Suprapubic skin (tissue), 4 donors: ENCODE measurements around the gene GOLGA1. TPM values are rescaled to one million over a fixed set of nuclear protein-coding genes. Genes with fewer than 3 reads are reported as not detected.

Experiments
- DNase-seq, 2 donors: peaks; one replicate each; pipeline ENCODE4 v3.0.0-alpha.2; 2019; ENCODE audit warnings: low spot score in 2 of 2
- H3K27ac ChIP-seq: fragments of 200-600 bp; sonication (generic); one replicate; pipeline ENCODE4 v1.5.1; 2019
- H3K27me3 ChIP-seq: fragments of 200-600 bp; sonication (generic); one replicate; pipeline ENCODE4 v1.5.1; 2019
- H3K36me3 ChIP-seq: fragments of 200-600 bp; sonication (generic); one replicate; pipeline ENCODE4 v1.5.1; 2019
- H3K4me1 ChIP-seq: fragments of 200-600 bp; sonication (generic); one replicate; pipeline ENCODE4 v1.5.1; 2019
- H3K4me3 ChIP-seq: fragments of 200-600 bp; sonication (generic); one replicate; pipeline ENCODE4 v1.5.1; 2019; ENCODE audit warnings: mild to moderate bottlenecking
- H3K9me3 ChIP-seq: fragments of 200-600 bp; sonication (generic); one replicate; pipeline ENCODE4 v1.5.1; 2019
- CTCF ChIP-seq, 2 donors: fragments of 200-600 bp in 1 of 2; fragments of 450-650 bp in 1 of 2; sonication (generic) in 1 of 2; IDR thresholded peaks; one replicate each; pipeline ENCODE4 v1.5.1; 2016 to 2019; ENCODE audit warnings: antibody characterized with exemption in 2 of 2, mild to moderate bottlenecking in 1 of 2, moderate library complexity in 1 of 2
- EP300 ChIP-seq: sonication (generic); formaldehyde crosslinking; IDR thresholded peaks from one replicate; pipeline ENCODE4 v1.6.1; 2017; ENCODE audit warnings: antibody characterized with exemption
- POLR2A ChIP-seq, 2 donors: fragments of 450-650 bp; IDR thresholded peaks; one replicate each; pipeline ENCODE4 v1.6.1; 2017; ENCODE audit warnings: antibody characterized with exemption in 2 of 2, mild to moderate bottlenecking in 2 of 2, moderate library complexity in 2 of 2
- POLR2AphosphoS5 ChIP-seq, 3 donors: sonication (generic); formaldehyde crosslinking; IDR thresholded peaks; one replicate each; pipeline ENCODE4 v1.6.1; 2017; ENCODE audit warnings: antibody characterized with exemption in 3 of 3
- WGBS: methylation state at CpG from one replicate; pipeline ENCODE4 v1.1.5; 2018; 5-methylcytosine and 5-hydroxymethylcytosine counted together
- total RNA-seq, 4 donors: library from RNA; depleted of rRNA; stranded (reverse); fragments of >200 nt; gene quantifications; one replicate each; pipeline ENCODE4 v1.1.0, GENCODE V29; 2016

GOLGA1 gene
- total RNA-seq, 4 donors from 2014 or later, result 20.2 to 47.5 (median 24.5) TPM

- WGBS, result 17% methylated on average over 12 of the region's 12 CpGs
Measured at GRCh38 chr9:124860582-124861341, 80.1 kb downstream of the GOLGA1 start.

DNA sequence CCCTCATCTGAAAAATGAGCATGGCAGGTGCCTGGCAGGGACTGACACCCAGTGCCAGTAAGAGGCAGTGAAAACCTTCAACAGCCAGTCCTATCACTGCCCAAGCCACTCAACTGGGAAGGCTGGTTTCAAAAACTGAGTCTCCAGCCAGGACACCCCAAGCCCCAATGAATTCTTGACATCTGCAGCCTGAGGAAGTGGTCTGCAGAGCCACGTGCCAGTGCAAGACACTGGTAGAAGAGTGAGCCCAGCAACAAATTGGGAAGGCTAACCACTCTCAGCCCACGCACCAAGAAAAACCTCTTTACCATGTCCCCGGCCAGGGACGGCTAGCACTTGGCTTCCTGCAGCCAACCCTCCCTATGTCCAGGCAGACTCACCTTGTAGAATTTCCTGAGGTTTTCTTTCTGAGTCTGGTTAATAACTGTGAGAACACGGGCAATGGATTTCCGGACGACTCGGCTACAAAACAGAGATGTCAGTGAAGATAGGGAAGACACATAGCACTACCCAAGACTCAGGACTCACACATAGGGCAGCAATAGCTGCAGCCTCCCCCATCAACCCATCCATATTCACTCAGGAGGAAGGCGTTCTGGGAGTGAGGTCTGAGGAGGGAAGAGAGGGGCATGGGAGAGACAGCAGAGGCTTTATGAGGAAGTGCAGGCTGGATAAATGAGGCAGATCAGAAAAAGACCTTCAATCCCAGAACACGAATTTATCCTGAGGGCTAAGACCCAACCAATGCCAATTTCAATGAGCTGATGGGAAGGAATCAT is 80.9 kb downstream of the GOLGA1 start:
- TF ChIP-seq EP300 (no peak), CTCF (IDR thresholded peaks at IDR 0.05) (no peak), POLR2A (IDR thresholded peaks at IDR 0.05) (no peak), POLR2AphosphoS5 (IDR thresholded peaks at IDR 0.05) (no peak)
- peaks cover 42% of the 10 kb centered on the region for H3K36me3 ChIP-seq
- peaks cover 49% of the 10 kb centered on the region for H3K4me1 ChIP-seq
- no peaks in the 10 kb centered on the region for H3K9me3 ChIP-seq
- H3K27me3 ChIP-seq, result no peaks in the 10 kb centered on the region
- DNase-seq, result no peak
- H3K4me3 ChIP-seq, result peak overlapping the region; percentile 92
- 41% methylated on average over 10 of the region's 10 CpGs for WGBS
- no peak overlapping the region for H3K27ac ChIP-seq

More at GRCh38 chr9:124860582-124861341, 80.1 kb downstream of the GOLGA1 start:
- DNase-seq, result no peak
- Histone ChIP-seq H3K4me3 (peak overlapping the region; percentile 92), H3K27me3 (no peaks in the 10 kb centered on the region), H3K36me3 (peaks cover 42% of the 10 kb centered on the region), H3K9me3 (no peaks in the 10 kb centered on the region), H3K27ac (peak overlapping the region; percentile 95), H3K4me1 (peaks cover 49% of the 10 kb centered on the region)
- TF ChIP-seq EP300 (no peak), POLR2AphosphoS5 (IDR thresholded peaks at IDR 0.05) (no peak), CTCF (IDR thresholded peaks at IDR 0.05) (no peak), POLR2A (IDR thresholded peaks at IDR 0.05) (no peak)

GRCh38 chr9:124858330-124859046 is 82.4 kb downstream of the GOLGA1 start:
- H3K27me3 ChIP-seq, result no peaks in the 10 kb centered on the region
- TF ChIP-seq CTCF (IDR thresholded peaks at IDR 0.05) (no peak), POLR2AphosphoS5 (IDR thresholded peaks at IDR 0.05) (no peak), POLR2A (IDR thresholded peaks at IDR 0.05) (no peak), EP300 (no peak)
- 58% methylated on average over 8 of the region's 9 CpGs for WGBS
- peaks cover 41% of the 10 kb centered on the region for H3K4me1 ChIP-seq
- peaks cover 42% of the 10 kb centered on the region for H3K36me3 ChIP-seq
- DNase-seq, result no peak
- H3K4me3 ChIP-seq, result no peak overlapping the region
- H3K27ac ChIP-seq, result no peak overlapping the region
- no peaks in the 10 kb centered on the region for H3K9me3 ChIP-seq

DNA sequence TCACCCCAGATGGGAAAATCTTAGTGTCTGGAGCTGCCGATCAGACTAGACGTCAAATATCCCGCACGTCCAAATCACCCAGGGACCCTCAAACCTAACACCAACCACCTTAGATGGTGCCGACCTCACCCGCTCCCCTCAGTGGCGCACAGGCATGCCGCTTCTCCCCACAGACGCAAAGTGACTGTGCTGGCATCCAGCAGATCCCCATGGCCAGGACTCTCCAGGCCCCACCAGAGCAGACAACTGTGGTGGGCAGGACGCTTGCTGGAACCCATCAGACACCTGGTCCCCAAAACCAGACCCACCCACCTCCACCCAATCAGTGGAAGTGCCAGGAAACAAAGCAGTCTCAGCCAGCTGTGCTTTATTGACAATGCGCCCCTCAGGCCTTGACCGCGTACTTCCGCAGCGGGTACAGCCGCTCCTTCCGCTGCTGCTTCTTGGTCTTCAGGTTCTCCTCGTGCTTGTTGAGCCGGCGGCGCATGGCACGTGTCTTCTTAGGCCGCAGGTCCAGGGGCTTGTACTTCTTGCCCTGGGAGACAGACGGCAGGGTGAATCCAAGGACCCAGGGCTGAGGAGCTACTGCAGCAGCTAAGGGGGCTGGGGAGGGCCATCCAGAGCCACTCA is 83.2 kb downstream of the GOLGA1 start:
- WGBS, result 80% methylated on average over 11 of the region's 24 CpGs
- H3K4me3 ChIP-seq, result no peak overlapping the region
- peaks cover 42% of the 10 kb centered on the region for H3K36me3 ChIP-seq
- H3K9me3 ChIP-seq, result no peaks in the 10 kb centered on the region
- no peak overlapping the region for H3K27ac ChIP-seq
- peaks cover 41% of the 10 kb centered on the region for H3K4me1 ChIP-seq
- no peak for DNase-seq
- H3K27me3 ChIP-seq, result no peaks in the 10 kb centered on the region
- TF ChIP-seq EP300 (no peak), POLR2A (IDR thresholded peaks at IDR 0.05) (no peak), POLR2AphosphoS5 (IDR thresholded peaks at IDR 0.05) (no peak), CTCF (IDR thresholded peaks at IDR 0.05) (no peak)
